WTC11 (cell line): ENCODE results near the gene TPPP3. TPM values are rescaled to one million over a fixed set of nuclear protein-coding genes. Genes with fewer than 3 reads are reported as not detected.

Source experiments
- total RNA-seq: library from RNA; stranded (reverse); gene quantifications from 3 replicates; pipeline ENCODE4 v1.2.3, GENCODE V29; 2021

Gene TPPP3
- total RNA-seq, 1 experiment from 2014 or later: 0.74 TPM

Other genes with a start within 250 kb of the TPPP3 start
- 6.4 to 7.8 TPM (median 7.6 TPM) in 3 replicates for gene B3GNT9, start 242.5 kb downstream of the TPPP3 start, total RNA-seq
- 1.4 to 2.1 TPM (median 1.7 TPM) in 3 replicates for gene TRADD, start 233.6 kb downstream of the TPPP3 start, total RNA-seq
- 1.1 to 1.2 TPM (median 1.1 TPM) in 3 replicates for gene FBXL8, start 233.5 kb downstream of the TPPP3 start, total RNA-seq
- 2.2 to 2.5 TPM (median 2.3 TPM) in 3 replicates for gene HSF4, start 228.8 kb downstream of the TPPP3 start, total RNA-seq
- 8.5 to 10.6 TPM (median 9.7 TPM) in 3 replicates for gene NOL3, start 223.0 kb downstream of the TPPP3 start, total RNA-seq
- 40.8 to 54.3 TPM (median 50.5 TPM) in 3 replicates for gene MATCAP1, start 209.5 kb downstream of the TPPP3 start, total RNA-seq
- gene EXOC3L1, start 203.4 kb downstream of the TPPP3 start, total RNA-seq: 4.0 to 4.9 TPM (median 4.8 TPM) in 3 replicates
- gene E2F4, start 201.3 kb downstream of the TPPP3 start, total RNA-seq: 75.6 to 85.0 TPM (median 75.8 TPM) in 3 replicates
- 13.6 to 15.6 TPM (median 15.3 TPM) in 3 replicates for gene ELMO3, start 194.4 kb downstream of the TPPP3 start, total RNA-seq
- 37.4 to 48.4 TPM (median 43.1 TPM) in 3 replicates for gene TMEM208, start 166.4 kb downstream of the TPPP3 start, total RNA-seq
- gene FHOD1, start 146.0 kb downstream of the TPPP3 start, total RNA-seq: 68.9 to 81.3 TPM (median 71.5 TPM) in 3 replicates
- gene SLC9A5, start 144.5 kb downstream of the TPPP3 start, total RNA-seq: 10.3 to 14.4 TPM (median 12.9 TPM) in 3 replicates
- gene PLEKHG4, start 114.0 kb downstream of the TPPP3 start, total RNA-seq: 5.9 to 16.7 TPM (median 15.0 TPM) in 3 replicates
- gene KCTD19, start 66.8 kb downstream of the TPPP3 start, total RNA-seq: 0.85 to 1.1 TPM (median 0.85 TPM) in 3 replicates
- gene LRRC36, start 66.7 kb downstream of the TPPP3 start, total RNA-seq: 0.13 to 0.39 TPM (median 0.18 TPM) in 3 replicates
- gene ZDHHC1, start 23.0 kb upstream of the TPPP3 start, total RNA-seq: 4.2 to 4.9 TPM (median 4.6 TPM) in 3 replicates
- gene HSD11B2, start 37.6 kb upstream of the TPPP3 start, total RNA-seq: 33.4 to 38.3 TPM (median 36.4 TPM) in 3 replicates
- gene ATP6V0D1, start 87.7 kb upstream of the TPPP3 start, total RNA-seq: 32.5 to 44.1 TPM (median 33.8 TPM) in 3 replicates
- gene AGRP, start 90.0 kb upstream of the TPPP3 start, total RNA-seq: not detected in 3 replicates
- 14.9 to 15.9 TPM (median 15.5 TPM) in 3 replicates for gene RIPOR1, start 135.3 kb upstream of the TPPP3 start, total RNA-seq
- 55.4 to 60.6 TPM (median 57.7 TPM) in 3 replicates for gene CTCF, start 169.0 kb upstream of the TPPP3 start, total RNA-seq